Naive thymus-derived CD8-positive, alpha-beta T cell (primary cell): ENCODE results near the gene COL4A4. TPM values are rescaled to one million over a fixed set of nuclear protein-coding genes. Genes with fewer than 3 reads are reported as not detected.

Experiments
- ATAC-seq, 2 donors: fragments of 150-1000 bp; cut with Tn5 transposase in 1 of 2; sonication (Bioruptor Pico), chemical (Tn5 transposase) in 1 of 2; 1 replicate in 1 of 2; 2 replicates in 1 of 2; pipeline ENCODE4 v1.10.0; 2021; ENCODE audit warnings: mild to moderate bottlenecking in 2 of 2, moderate library complexity in 2 of 2
- POLR2A ChIA-PET: fragments of 350-600 bp; sonication (Branson Sonifier 250); formaldehyde crosslinking; loops from one replicate; lab custom pipeline; 2021; ENCODE audit warnings: antibody characterized with exemption; lab: Charles Lee
- DNase-seq, 10 donors: peaks; one replicate each; pipeline versions ENCODE4 v3.0.0 to v3.0.0-alpha.2; 2020 to 2022
- H3K27ac Mint-ChIP-seq, 10 donors: one replicate each; pipeline ENCODE4 v1.8.0; 2020 to 2022; ENCODE audit warnings: mild to moderate bottlenecking in 10 of 10, mixed read lengths in 10 of 10, moderate library complexity in 4 of 10, inconsistent platforms in 1 of 10
- H3K27me3 Mint-ChIP-seq, 5 donors: one replicate each; pipeline ENCODE4 v1.8.0; 2021 to 2022; ENCODE audit warnings: mixed read lengths in 5 of 5
- H3K36me3 Mint-ChIP-seq, 3 donors: one replicate each; pipeline ENCODE4 v1.8.0; 2020 to 2022; ENCODE audit warnings: mixed read lengths in 3 of 3, mild to moderate bottlenecking in 2 of 3, inconsistent platforms in 1 of 3
- H3K4me1 Mint-ChIP-seq, 4 donors: one replicate each; pipeline ENCODE4 v1.8.0; 2021 to 2022; ENCODE audit warnings: mixed read lengths in 4 of 4
- H3K4me3 Mint-ChIP-seq, 10 donors: one replicate each; pipeline ENCODE4 v1.8.0; 2020 to 2022; ENCODE audit warnings: mild to moderate bottlenecking in 10 of 10, mixed read lengths in 10 of 10, moderate library complexity in 6 of 10, inconsistent platforms in 1 of 10
- H3K9me3 Mint-ChIP-seq, 9 donors: one replicate each; pipeline ENCODE4 v1.8.0; 2020 to 2022; ENCODE audit warnings: mixed read lengths in 9 of 9, mild to moderate bottlenecking in 3 of 9, inconsistent platforms in 1 of 9, moderate library complexity in 1 of 9
- polyA plus RNA-seq, 3 donors: library from polyadenylated mRNA; unstranded; fragments of 300-500 nt; fragmentation: Illumina TruSeq; gene quantifications; one replicate each; pipeline ENCODE4 v1.2.3, GENCODE V29; 2021
- total RNA-seq, 8 experiments: library from RNA in 2 of 8; stranded (reverse) in 2 of 8; gene quantifications; one replicate each; pipeline ENCODE4 v1.2.3 and lab custom pipeline; 2021 to 2026

Gene COL4A4
- total and polyA plus RNA-seq, 5 experiments from 2014 or later, result 0.02 to 0.16 (median 0.05) TPM

GRCh38 chr2:226981791-226982326 lies 182.1 kb downstream of the COL4A4 start:
- no peaks in the 10 kb centered on the region for H3K9me3 Mint-ChIP-seq
- H3K27me3 Mint-ChIP-seq, result no peaks in the 10 kb centered on the region
- H3K4me1 Mint-ChIP-seq, result peaks cover 20 to 43% (median 29%) of the 10 kb centered on the region in 4 donors
- no peak for ATAC-seq
- peaks cover 0 to 16% (median 7%) of the 10 kb centered on the region in 3 donors for H3K36me3 Mint-ChIP-seq
- no peak overlapping the region for H3K4me3 Mint-ChIP-seq
- peak overlapping the region in 6 of 10 donors; percentile 22 to 78 (median 62) for H3K27ac Mint-ChIP-seq
- POLR2A ChIA-PET, result interaction anchor here (0.5 kb wide), 1 partner anchor 1155 kb away, joined by 3 read pairs; no protein-coding TSS in a partner anchor
- no peak for DNase-seq

GRCh38 chr2:226979004-226979403 lies 185.0 kb downstream of the COL4A4 start:
- DNase-seq (no peak), ATAC-seq (no peak)
- POLR2A ChIA-PET, result no interaction called here
- peak overlapping the region in 3 of 10 donors; percentile 9 to 53 (median 28) for H3K27ac Mint-ChIP-seq
- peaks cover 14 to 36% (median 19%) of the 10 kb centered on the region in 4 donors for H3K4me1 Mint-ChIP-seq
- no peaks in the 10 kb centered on the region for H3K9me3 Mint-ChIP-seq
- peaks cover 0 to 27% (median 10%) of the 10 kb centered on the region in 3 donors for H3K36me3 Mint-ChIP-seq
- H3K4me3 Mint-ChIP-seq, result no peak overlapping the region
- no peaks in the 10 kb centered on the region for H3K27me3 Mint-ChIP-seq

GRCh38 chr2:226978300-226978699 lies 185.7 kb downstream of the COL4A4 start:
- Mint-ChIP-seq H3K9me3 (no peaks in the 10 kb centered on the region), H3K27ac (peak overlapping the region in 1 of 10 donors; percentile 28), H3K4me3 (no peak overlapping the region), H3K4me1 (peaks cover 14 to 36% (median 18%) of the 10 kb centered on the region in 4 donors), H3K27me3 (no peaks in the 10 kb centered on the region), H3K36me3 (peaks cover 0 to 32% (median 10%) of the 10 kb centered on the region in 3 donors)
- ATAC-seq (no peak), DNase-seq (no peak)
- POLR2A ChIA-PET, result no interaction called here

GRCh38 chr2:226977775-226978190 lies 186.2 kb downstream of the COL4A4 start:
- H3K9me3 Mint-ChIP-seq, result no peaks in the 10 kb centered on the region
- no peaks in the 10 kb centered on the region for H3K27me3 Mint-ChIP-seq
- no peak overlapping the region for H3K27ac Mint-ChIP-seq
- peaks cover 0 to 37% (median 10%) of the 10 kb centered on the region in 3 donors for H3K36me3 Mint-ChIP-seq
- no peak for ATAC-seq
- POLR2A ChIA-PET, result no interaction called here
- no peak overlapping the region for H3K4me3 Mint-ChIP-seq
- H3K4me1 Mint-ChIP-seq, result peaks cover 17 to 41% (median 21%) of the 10 kb centered on the region in 4 donors
- no peak for DNase-seq

- POLR2A ChIA-PET, result no interaction called here
- H3K9me3 Mint-ChIP-seq, result no peaks in the 10 kb centered on the region
Measured at GRCh38 chr2:226973816-226974215, 190.2 kb downstream of the COL4A4 start.

GRCh38 chr2:226971770-226972169 lies 192.2 kb downstream of the COL4A4 start:
- Mint-ChIP-seq H3K27ac (peak overlapping the region in 4 of 10 donors; percentile 48 to 87 (median 83)), H3K36me3 (peaks cover 3 to 27% (median 15%) of the 10 kb centered on the region in 3 donors), H3K4me1 (peaks cover 14 to 55% (median 50%) of the 10 kb centered on the region in 4 donors), H3K4me3 (peak overlapping the region in 6 of 10 donors; percentile 26 to 79 (median 55)), H3K27me3 (no peaks in the 10 kb centered on the region), H3K9me3 (peaks cover 0 to 3% (median 0%) of the 10 kb centered on the region in 9 donors)
- POLR2A ChIA-PET, result no interaction called here
- ATAC-seq (no peak), DNase-seq (no peak)

More at GRCh38 chr2:226973816-226974215, 190.2 kb downstream of the COL4A4 start:
- H3K27ac Mint-ChIP-seq, result peak overlapping the region in 6 of 10 donors; percentile 9 to 63 (median 42)
- DNase-seq, result no peak
- ATAC-seq, result no peak
- H3K27me3 Mint-ChIP-seq, result no peaks in the 10 kb centered on the region
- H3K4me3 Mint-ChIP-seq, result no peak overlapping the region
- H3K36me3 Mint-ChIP-seq, result peaks cover 0 to 32% (median 11%) of the 10 kb centered on the region in 3 donors
- H3K4me1 Mint-ChIP-seq, result peaks cover 19 to 60% (median 53%) of the 10 kb centered on the region in 4 donors

- Mint-ChIP-seq H3K27me3 (no peaks in the 10 kb centered on the region), H3K27ac (peak overlapping the region; percentile 40 to 87 (median 82)), H3K36me3 (peaks cover 3 to 25% (median 19%) of the 10 kb centered on the region in 3 donors), H3K9me3 (peaks cover 0 to 3% (median 0%) of the 10 kb centered on the region in 9 donors), H3K4me3 (peak overlapping the region; percentile 10 to 79 (median 44)), H3K4me1 (peaks cover 12 to 51% (median 49%) of the 10 kb centered on the region in 4 donors)
- ATAC-seq (peak; percentile 33 to 50), DNase-seq (peak in 2 of 10 donors; percentile 6 to 12)
- POLR2A ChIA-PET, result no interaction called here
Measured at GRCh38 chr2:226971084-226971483, 192.9 kb downstream of the COL4A4 start.

- Mint-ChIP-seq H3K27ac (peak overlapping the region; percentile 21 to 85 (median 60)), H3K36me3 (peaks cover 3 to 25% (median 19%) of the 10 kb centered on the region in 3 donors), H3K9me3 (peaks cover 0 to 3% (median 0%) of the 10 kb centered on the region in 9 donors), H3K4me3 (peak overlapping the region in 9 of 10 donors; percentile 36 to 73 (median 66)), H3K27me3 (no peaks in the 10 kb centered on the region), H3K4me1 (peaks cover 10 to 51% (median 48%) of the 10 kb centered on the region in 4 donors)
- DNase-seq (no peak), ATAC-seq (no peak)
- POLR2A ChIA-PET, result no interaction called here
Measured at GRCh38 chr2:226970362-226970761, 193.6 kb downstream of the COL4A4 start.

- Mint-ChIP-seq H3K4me1 (peaks cover 10 to 49% (median 48%) of the 10 kb centered on the region in 4 donors), H3K27ac (peak overlapping the region in 4 of 10 donors; percentile 32 to 85 (median 60)), H3K27me3 (no peaks in the 10 kb centered on the region), H3K9me3 (peaks cover 0 to 3% (median 0%) of the 10 kb centered on the region in 9 donors), H3K4me3 (peak overlapping the region in 5 of 10 donors; percentile 36 to 73 (median 66)), H3K36me3 (peaks cover 3 to 20% (median 17%) of the 10 kb centered on the region in 3 donors)
- no peak for ATAC-seq
- DNase-seq, result no peak
- POLR2A ChIA-PET, result no interaction called here
Measured at GRCh38 chr2:226969417-226970080, 194.5 kb downstream of the COL4A4 start.

GRCh38 chr2:226965376-226965775 lies 198.6 kb downstream of the COL4A4 start:
- H3K9me3 Mint-ChIP-seq, result peaks cover 0 to 3% (median 0%) of the 10 kb centered on the region in 9 donors
- DNase-seq (no peak), ATAC-seq (no peak)
- no peaks in the 10 kb centered on the region for H3K27me3 Mint-ChIP-seq
- peaks cover 3 to 20% (median 18%) of the 10 kb centered on the region in 4 donors for H3K4me1 Mint-ChIP-seq
- peaks cover 3 to 27% (median 5%) of the 10 kb centered on the region in 3 donors for H3K36me3 Mint-ChIP-seq
- no peak overlapping the region for H3K4me3 Mint-ChIP-seq
- POLR2A ChIA-PET, result no interaction called here
- H3K27ac Mint-ChIP-seq, result no peak overlapping the region

GRCh38 chr2:226963528-226963927 lies 200.5 kb downstream of the COL4A4 start:
- peaks cover 0 to 6% (median 3%) of the 10 kb centered on the region in 4 donors for H3K4me1 Mint-ChIP-seq
- POLR2A ChIA-PET, result no interaction called here
- H3K4me3 Mint-ChIP-seq, result no peak overlapping the region
- H3K9me3 Mint-ChIP-seq, result peaks cover 0 to 9% (median 4%) of the 10 kb centered on the region in 9 donors
- no peak overlapping the region for H3K27ac Mint-ChIP-seq
- no peak for DNase-seq
- peaks cover 5 to 43% (median 12%) of the 10 kb centered on the region in 3 donors for H3K36me3 Mint-ChIP-seq
- no peaks in the 10 kb centered on the region for H3K27me3 Mint-ChIP-seq
- ATAC-seq, result no peak

- POLR2A ChIA-PET, result no interaction called here
- Mint-ChIP-seq H3K4me1 (no peaks in the 10 kb centered on the region), H3K27ac (no peak overlapping the region), H3K27me3 (no peaks in the 10 kb centered on the region), H3K9me3 (peaks cover 0 to 20% (median 9%) of the 10 kb centered on the region in 9 donors), H3K36me3 (peaks cover 13 to 51% (median 19%) of the 10 kb centered on the region in 3 donors), H3K4me3 (no peak overlapping the region)
- ATAC-seq (no peak), DNase-seq (no peak)
Measured at GRCh38 chr2:226962176-226962773, 201.7 kb downstream of the COL4A4 start.
